Mucosa of rectum (tissue), 2 donors: ENCODE results near the gene FAIM.
"Not testable (repeated sequence)": the region's sequence is repeated elsewhere in the genome, so short reads cannot be mapped to it uniquely, and the experiment has no call there.

Experiments used
- H3K27ac ChIP-seq, 2 donors: one replicate each; pipeline ENCODE4 v1.7.0; 2013; ENCODE audit warnings: inconsistent platforms in 2 of 2, low read depth in 2 of 2, low read length in 2 of 2
- H3K27me3 ChIP-seq, 2 donors: one replicate each; pipeline ENCODE4 v1.7.0; 2013; ENCODE audit warnings: low read length in 2 of 2; ENCODE audit not compliant: control insufficient read depth in 2 of 2, insufficient read depth in 2 of 2
- H3K36me3 ChIP-seq, 2 donors: one replicate each; pipeline ENCODE4 v1.7.0; 2013; ENCODE audit warnings: low read length in 2 of 2; ENCODE audit not compliant: control insufficient read depth in 2 of 2, insufficient read depth in 2 of 2
- H3K4me1 ChIP-seq, 2 donors: one replicate each; pipeline ENCODE4 v1.7.0; 2013; ENCODE audit warnings: low read length in 2 of 2, mild to moderate bottlenecking in 1 of 2; ENCODE audit not compliant: control insufficient read depth in 2 of 2, insufficient read depth in 2 of 2
- H3K4me3 ChIP-seq, 2 donors: one replicate each; pipeline ENCODE4 v1.7.0; 2013; ENCODE audit warnings: low read length in 2 of 2
- H3K9ac ChIP-seq, 2 donors: one replicate each; pipeline ENCODE4 v1.7.0; 2013; ENCODE audit warnings: low read length in 2 of 2, low read depth in 1 of 2, mild to moderate bottlenecking in 1 of 2
- H3K9me3 ChIP-seq, 2 donors: one replicate each; pipeline ENCODE4 v1.7.0; 2013; ENCODE audit warnings: low read length in 2 of 2; ENCODE audit not compliant: control insufficient read depth in 2 of 2
- donor health status: healthy.
- donor health status: Normal muscosa, but diverticular disease.

Gene FAIM

GRCh38 chr3:138673641-138674530 is 65.3 kb downstream of the FAIM start:
- no peak overlapping the region for H3K27ac ChIP-seq
- peaks cover 8 to 15% of the 10 kb centered on the region in 2 donors for H3K36me3 ChIP-seq
- peaks cover 0 to 32% of the 10 kb centered on the region in 2 donors for H3K4me1 ChIP-seq
- no peaks in the 10 kb centered on the region for H3K27me3 ChIP-seq
- H3K4me3 ChIP-seq = no peak overlapping the region
- no peaks in the 10 kb centered on the region for H3K9me3 ChIP-seq
- H3K9ac ChIP-seq = no peak overlapping the region

GRCh38 chr3:138675393-138675792 is 66.8 kb downstream of the FAIM start:
- no peaks in the 10 kb centered on the region for H3K9me3 ChIP-seq
- H3K36me3 ChIP-seq = peaks cover 8 to 15% of the 10 kb centered on the region in 2 donors
- no peak overlapping the region for H3K27ac ChIP-seq
- H3K4me1 ChIP-seq = peaks cover 0 to 21% of the 10 kb centered on the region in 2 donors
- H3K9ac ChIP-seq = no peak overlapping the region
- H3K27me3 ChIP-seq = no peaks in the 10 kb centered on the region
- H3K4me3 ChIP-seq = no peak overlapping the region

GRCh38 chr3:138678086-138678485 is 69.5 kb downstream of the FAIM start:
- Histone ChIP-seq H3K27ac (no peak overlapping the region), H3K36me3 (peaks cover 10 to 21% of the 10 kb centered on the region in 2 donors), H3K9me3 (no peaks in the 10 kb centered on the region), H3K4me3 (no peak overlapping the region), H3K4me1 (peaks cover 0 to 5% of the 10 kb centered on the region in 2 donors), H3K27me3 (no peaks in the 10 kb centered on the region), H3K9ac (no peak overlapping the region)

GRCh38 chr3:138678874-138679392 is 70.4 kb downstream of the FAIM start:
- no peaks in the 10 kb centered on the region for H3K4me1 ChIP-seq
- H3K9ac ChIP-seq = no peak overlapping the region
- H3K9me3 ChIP-seq = no peaks in the 10 kb centered on the region
- no peaks in the 10 kb centered on the region for H3K27me3 ChIP-seq
- no peak overlapping the region for H3K27ac ChIP-seq
- H3K4me3 ChIP-seq = no peak overlapping the region
- H3K36me3 ChIP-seq = peaks cover 10 to 29% of the 10 kb centered on the region in 2 donors

- not testable (repeated sequence) for H3K4me1 ChIP-seq, H3K27ac ChIP-seq, H3K9me3 ChIP-seq, H3K4me3 ChIP-seq, H3K9ac ChIP-seq, H3K27me3 ChIP-seq
- peaks cover 10 to 24% of the 10 kb centered on the region in 2 donors for H3K36me3 ChIP-seq
Observed at GRCh38 chr3:138680974-138681373, 72.4 kb downstream of the FAIM start.

DNA sequence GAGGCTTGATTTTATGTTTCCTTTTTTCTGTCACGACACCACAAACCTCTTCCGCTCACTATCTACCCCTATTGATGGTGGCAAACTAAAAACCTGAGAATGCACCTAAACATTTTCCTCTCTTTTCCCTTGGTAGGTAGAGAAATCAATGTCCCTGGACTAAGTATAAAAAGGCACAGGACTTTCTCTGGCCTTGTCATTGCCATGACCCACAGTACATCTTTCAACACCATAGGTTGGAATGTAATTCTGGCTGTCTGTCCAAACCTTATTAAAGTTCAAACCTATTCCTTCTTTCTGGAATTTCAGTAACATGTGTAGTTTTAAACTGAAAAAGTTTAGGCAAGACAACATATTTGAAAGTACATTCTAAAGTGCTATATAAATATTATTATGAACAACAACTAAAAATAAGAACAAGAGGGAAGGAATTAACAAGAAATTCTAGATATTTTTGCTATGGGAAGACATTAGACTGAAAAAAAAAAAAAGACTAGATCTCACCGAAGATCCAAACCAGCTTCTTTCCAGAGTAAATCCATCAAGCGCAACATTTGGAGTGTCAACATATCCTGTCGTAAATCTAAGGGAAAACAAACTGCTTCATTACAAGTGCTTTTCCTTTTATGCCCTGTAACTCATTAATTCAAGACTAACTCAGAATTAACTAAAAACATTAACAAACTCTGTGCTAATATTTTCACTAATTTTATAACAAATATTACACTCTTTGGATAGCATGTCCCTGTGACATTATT is 73.1 kb downstream of the FAIM start:
- no peaks in the 10 kb centered on the region for H3K9me3 ChIP-seq
- H3K4me3 ChIP-seq = no peak overlapping the region
- peaks cover 12 to 18% of the 10 kb centered on the region in 2 donors for H3K36me3 ChIP-seq
- no peak overlapping the region for H3K9ac ChIP-seq
- H3K4me1 ChIP-seq = peaks cover 0 to 1% of the 10 kb centered on the region in 2 donors
- no peaks in the 10 kb centered on the region for H3K27me3 ChIP-seq
- H3K27ac ChIP-seq = no peak overlapping the region

DNA sequence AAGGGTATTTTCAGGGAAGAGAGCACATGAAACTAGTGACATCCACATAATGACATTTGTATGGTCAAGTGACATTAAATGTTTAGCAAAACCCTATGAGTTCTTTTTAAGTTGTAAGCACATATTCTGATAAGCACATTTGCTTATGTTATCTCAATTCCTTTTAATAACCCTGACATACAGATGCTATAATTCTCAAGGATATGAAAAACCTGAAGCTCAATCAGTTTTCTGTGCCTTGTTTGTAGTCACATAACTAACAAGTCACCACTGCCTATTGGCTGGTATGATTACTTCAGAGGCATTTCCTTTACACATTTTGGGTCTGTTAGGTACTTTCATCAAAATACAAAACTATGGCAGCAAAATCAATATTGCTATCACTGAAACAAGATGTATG is 74.1 kb downstream of the FAIM start:
- no peak overlapping the region for H3K27ac ChIP-seq
- no peak overlapping the region for H3K9ac ChIP-seq
- H3K9me3 ChIP-seq = no peaks in the 10 kb centered on the region
- no peak overlapping the region for H3K4me3 ChIP-seq
- peaks cover 12 to 16% of the 10 kb centered on the region in 2 donors for H3K36me3 ChIP-seq
- H3K4me1 ChIP-seq = peaks cover 0 to 2% of the 10 kb centered on the region in 2 donors
- H3K27me3 ChIP-seq = no peaks in the 10 kb centered on the region
